Breast epithelium (tissue), 4 donors: ENCODE results near the gene COCH. TPM values are rescaled to one million over a fixed set of nuclear protein-coding genes. Genes with fewer than 3 reads are reported as not detected.
"Not testable (repeated sequence)": the region's sequence is repeated elsewhere in the genome, so short reads cannot be mapped to it uniquely, and the experiment has no call there.

ENCODE experiments used
- DNase-seq, 2 donors: peaks; one replicate each; pipeline ENCODE4 v3.0.0-alpha.2; 2019; ENCODE audit warnings: low spot score in 2 of 2
- H3K27ac ChIP-seq, 2 donors: fragments of 200-600 bp; sonication (generic) in 1 of 2; one replicate each; pipeline ENCODE4 v1.5.1; 2016 to 2019; ENCODE audit warnings: mild to moderate bottlenecking in 1 of 2
- H3K27me3 ChIP-seq, 2 donors: fragments of 200-600 bp; sonication (generic) in 1 of 2; one replicate each; pipeline versions ENCODE4 v1.5.1 to v1.6.0; 2017 to 2019; ENCODE audit warnings: control low read depth in 1 of 2, mild to moderate bottlenecking in 1 of 2
- H3K36me3 ChIP-seq: fragments of 200-600 bp; one replicate; pipeline ENCODE4 v1.5.1; 2019
- H3K4me1 ChIP-seq, 2 donors: fragments of 200-600 bp; sonication (generic); one replicate each; pipeline ENCODE4 v1.5.1; 2016 to 2019; ENCODE audit warnings: control low read depth in 1 of 2
- H3K4me3 ChIP-seq, 3 donors: fragments of 200-600 bp; sonication (generic); 1 replicate in 2 of 3; 2 replicates in 1 of 3; pipeline ENCODE4 v1.5.1; 2016 to 2019; ENCODE audit warnings: mild to moderate bottlenecking in 3 of 3, moderate library complexity in 2 of 3
- H3K9me3 ChIP-seq, 2 donors: fragments of 200-600 bp; sonication (generic) in 1 of 2; one replicate each; pipeline ENCODE4 v1.5.1; 2016 to 2019; ENCODE audit warnings: control low read depth in 1 of 2
- POLR2A ChIP-seq: fragments of 450-650 bp; IDR thresholded peaks from one replicate; pipeline ENCODE4 v1.6.1; 2016; ENCODE audit warnings: antibody characterized with exemption, mild to moderate bottlenecking, moderate library complexity
- POLR2AphosphoS5 ChIP-seq, 3 donors: sonication (generic); formaldehyde crosslinking; IDR thresholded peaks; one replicate each; pipeline ENCODE4 v1.6.1; 2017; ENCODE audit warnings: antibody characterized with exemption in 3 of 3
- intact Hi-C: fragments of 100-400 bp; cut with DNase I; formaldehyde crosslinking; loops from one replicate; pipeline ENCODE4 v1.15.1; 2023; ENCODE audit warnings: low total_unique reads
- total RNA-seq, 3 donors: library from RNA; depleted of rRNA; stranded (reverse); fragments of >200 nt; gene quantifications; one replicate each; pipeline ENCODE4 v1.1.0, GENCODE V29; 2016
- TF ChIP-seq, protein P1 (sequence below), 3 donors: fragments of 450-650 bp; IDR thresholded peaks; one replicate each; pipeline ENCODE4 v1.5.1; 2016 to 2017; ENCODE audit warnings: antibody characterized with exemption in 3 of 3, mild to moderate bottlenecking in 3 of 3, moderate library complexity in 3 of 3

COCH gene
- total RNA-seq, 3 donors from 2014 or later: 0.66 to 3.5 (median 1.6) TPM

DNA sequence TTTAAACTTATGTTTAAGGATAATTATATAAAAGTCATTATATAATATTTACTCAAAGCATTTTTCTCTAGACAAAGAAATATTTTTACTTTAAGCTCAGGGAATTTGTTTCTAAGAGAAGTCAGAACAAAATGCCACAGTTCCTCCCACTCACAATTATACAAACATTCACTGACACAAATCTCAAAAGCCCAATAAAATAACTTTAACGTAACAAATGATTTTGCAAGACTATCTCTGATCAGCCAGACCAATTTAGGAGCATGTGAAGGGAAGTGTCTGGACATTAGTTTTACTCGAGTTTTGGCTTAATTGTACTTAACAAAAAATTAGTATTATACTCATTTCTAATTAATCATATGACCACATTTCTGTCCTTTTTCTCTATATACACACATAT, 41.2 kb downstream of the COCH start:
- Histone ChIP-seq H3K36me3 (no peaks in the 10 kb centered on the region), H3K4me3 (no peak overlapping the region), H3K9me3 (no peaks in the 10 kb centered on the region), H3K27ac (no peak overlapping the region), H3K4me1 (no peaks in the 10 kb centered on the region), H3K27me3 (no peaks in the 10 kb centered on the region)
- intact Hi-C loops: no loop called here
- TF ChIP-seq, protein P1, sequence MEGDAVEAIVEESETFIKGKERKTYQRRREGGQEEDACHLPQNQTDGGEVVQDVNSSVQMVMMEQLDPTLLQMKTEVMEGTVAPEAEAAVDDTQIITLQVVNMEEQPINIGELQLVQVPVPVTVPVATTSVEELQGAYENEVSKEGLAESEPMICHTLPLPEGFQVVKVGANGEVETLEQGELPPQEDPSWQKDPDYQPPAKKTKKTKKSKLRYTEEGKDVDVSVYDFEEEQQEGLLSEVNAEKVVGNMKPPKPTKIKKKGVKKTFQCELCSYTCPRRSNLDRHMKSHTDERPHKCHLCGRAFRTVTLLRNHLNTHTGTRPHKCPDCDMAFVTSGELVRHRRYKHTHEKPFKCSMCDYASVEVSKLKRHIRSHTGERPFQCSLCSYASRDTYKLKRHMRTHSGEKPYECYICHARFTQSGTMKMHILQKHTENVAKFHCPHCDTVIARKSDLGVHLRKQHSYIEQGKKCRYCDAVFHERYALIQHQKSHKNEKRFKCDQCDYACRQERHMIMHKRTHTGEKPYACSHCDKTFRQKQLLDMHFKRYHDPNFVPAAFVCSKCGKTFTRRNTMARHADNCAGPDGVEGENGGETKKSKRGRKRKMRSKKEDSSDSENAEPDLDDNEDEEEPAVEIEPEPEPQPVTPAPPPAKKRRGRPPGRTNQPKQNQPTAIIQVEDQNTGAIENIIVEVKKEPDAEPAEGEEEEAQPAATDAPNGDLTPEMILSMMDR (IDR thresholded peaks at IDR 0.05): no peak
- no peak for TF ChIP-seq POLR2A
- TF ChIP-seq POLR2AphosphoS5 (IDR thresholded peaks at IDR 0.05): no peak
- DNase-seq: no peak

DNA sequence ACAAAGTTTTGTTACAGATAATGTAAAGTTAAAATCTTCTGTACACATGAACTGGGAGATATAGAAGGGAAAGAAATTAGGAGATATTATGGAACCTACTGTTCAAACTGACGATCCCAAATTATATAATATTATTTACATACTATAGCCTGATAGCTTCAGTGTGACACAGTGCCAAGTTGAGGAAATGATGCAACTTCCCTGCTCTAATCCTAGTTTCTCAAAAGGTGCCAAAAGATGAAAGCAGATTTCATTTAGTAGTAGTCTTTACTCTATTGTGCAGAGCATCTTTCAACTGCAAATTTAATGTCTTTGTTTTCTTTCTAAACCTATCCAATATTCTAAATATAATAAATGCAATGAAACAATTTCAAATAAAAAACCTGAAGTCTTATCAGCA, 46.9 kb downstream of the COCH start:
- Histone ChIP-seq H3K27me3 (no peaks in the 10 kb centered on the region), H3K27ac (no peak overlapping the region), H3K9me3 (no peaks in the 10 kb centered on the region), H3K4me3 (no peak overlapping the region), H3K36me3 (no peaks in the 10 kb centered on the region), H3K4me1 (no peaks in the 10 kb centered on the region)
- intact Hi-C loops: no loop called here
- no peak for DNase-seq
- TF ChIP-seq, protein P1 (IDR thresholded peaks at IDR 0.05): no peak
- TF ChIP-seq POLR2AphosphoS5 (IDR thresholded peaks at IDR 0.05) (no peak), POLR2A (no peak)

DNA sequence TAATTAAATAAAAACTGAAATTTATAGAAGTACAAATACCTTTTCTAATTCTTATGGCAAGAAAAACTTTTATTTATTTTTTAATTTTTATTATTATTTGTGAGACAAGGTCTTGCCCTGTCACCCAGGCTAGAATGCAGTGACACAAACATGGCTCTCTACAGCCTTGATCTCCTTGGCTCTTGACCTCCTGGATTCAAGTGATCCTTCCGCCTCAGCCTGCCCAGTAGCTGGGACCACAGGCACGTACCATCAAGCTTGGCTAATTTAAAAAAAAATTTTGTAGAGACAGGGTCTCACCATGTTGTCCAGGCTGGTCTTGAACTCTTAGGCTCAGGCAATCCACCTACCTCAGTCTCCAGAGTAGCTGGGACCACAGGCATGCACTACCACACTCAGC, 47.4 kb downstream of the COCH start:
- DNase-seq: no peak
- Histone ChIP-seq H3K27me3 (no peaks in the 10 kb centered on the region), H3K36me3 (no peaks in the 10 kb centered on the region), H3K27ac (no peak overlapping the region), H3K4me1 (no peaks in the 10 kb centered on the region), H3K9me3 (no peaks in the 10 kb centered on the region), H3K4me3 (no peak overlapping the region)
- intact Hi-C loops: no loop called here
- TF ChIP-seq POLR2A (no peak), POLR2AphosphoS5 (IDR thresholded peaks at IDR 0.05) (no peak)
- TF ChIP-seq, protein P1 (IDR thresholded peaks at IDR 0.05): no peak

DNA sequence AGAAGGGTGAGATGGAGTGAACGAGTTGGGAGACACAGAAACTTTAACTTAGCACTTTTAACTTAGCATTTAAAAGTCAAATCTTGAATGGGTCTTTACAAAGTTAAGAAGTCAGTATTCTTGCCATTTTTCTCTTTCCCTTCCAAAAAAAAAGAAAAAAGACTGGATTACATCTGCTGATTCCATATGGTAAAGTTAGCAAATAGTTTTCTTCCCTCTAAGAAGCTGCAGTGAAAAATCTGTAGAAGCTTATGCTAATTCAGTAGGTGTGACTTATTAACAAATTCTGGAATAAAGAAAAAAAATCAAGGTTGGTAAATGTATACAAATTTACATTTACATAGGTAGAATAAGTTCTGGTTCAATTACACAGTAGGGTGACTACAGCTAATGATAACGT, 50.9 kb downstream of the COCH start:
- no peaks in the 10 kb centered on the region for H3K4me1 ChIP-seq
- H3K27ac ChIP-seq: no peak overlapping the region
- no peak for DNase-seq
- no peaks in the 10 kb centered on the region for H3K9me3 ChIP-seq
- intact Hi-C loops: no loop called here
- H3K36me3 ChIP-seq: no peaks in the 10 kb centered on the region
- H3K27me3 ChIP-seq: no peaks in the 10 kb centered on the region
- TF ChIP-seq POLR2A: no peak
- no peak for TF ChIP-seq POLR2AphosphoS5 (IDR thresholded peaks at IDR 0.05)
- TF ChIP-seq, protein P1 (IDR thresholded peaks at IDR 0.05): no peak
- H3K4me3 ChIP-seq: no peak overlapping the region

DNA sequence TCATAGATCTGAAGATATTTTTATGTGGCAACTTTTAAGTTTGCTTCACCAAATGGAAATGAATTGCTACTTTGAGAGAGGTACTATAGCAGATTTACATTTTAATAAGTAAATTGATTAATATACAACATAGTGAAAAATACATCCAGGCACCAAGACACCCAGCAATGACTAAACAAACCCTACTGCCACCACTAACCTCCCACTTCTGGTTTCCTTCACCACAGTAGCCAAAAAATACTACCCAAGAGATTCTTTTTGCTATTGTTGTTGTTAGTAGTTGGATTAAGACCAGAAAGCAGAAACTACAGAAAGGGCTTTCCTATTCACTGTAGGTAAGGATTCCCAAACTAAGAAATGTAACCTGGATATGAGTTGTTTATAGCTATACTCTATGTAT, 54.1 kb downstream of the COCH start:
- H3K36me3 ChIP-seq: no peaks in the 10 kb centered on the region
- H3K4me3 ChIP-seq: no peak overlapping the region
- no peaks in the 10 kb centered on the region for H3K9me3 ChIP-seq
- no peak for DNase-seq
- no peaks in the 10 kb centered on the region for H3K27me3 ChIP-seq
- TF ChIP-seq POLR2AphosphoS5 (IDR thresholded peaks at IDR 0.05) (no peak), POLR2A (no peak)
- TF ChIP-seq, protein P1 (IDR thresholded peaks at IDR 0.05): no peak
- no peaks in the 10 kb centered on the region for H3K4me1 ChIP-seq
- intact Hi-C loops: no loop called here
- no peak overlapping the region for H3K27ac ChIP-seq

DNA sequence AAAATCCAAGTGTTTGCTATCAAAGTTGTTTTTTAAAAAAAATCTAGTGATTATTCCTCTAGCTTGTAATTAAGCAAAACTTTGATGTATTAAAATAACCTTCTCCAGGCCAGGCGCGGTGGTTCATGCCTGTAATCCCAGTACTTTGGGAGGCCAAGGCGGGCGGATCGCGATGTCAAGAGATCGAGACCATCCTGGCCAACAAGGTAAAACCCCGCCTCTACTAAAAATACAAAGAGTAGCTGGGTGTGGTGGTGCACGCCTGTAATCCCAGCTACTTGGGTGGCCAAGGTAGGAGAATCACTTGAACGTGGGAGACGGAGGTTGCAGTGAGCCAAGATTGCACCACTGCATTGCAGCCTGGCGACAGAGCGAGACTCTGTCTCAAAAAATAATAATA, 59.6 kb downstream of the COCH start:
- H3K36me3 ChIP-seq, H3K4me3 ChIP-seq, H3K9me3 ChIP-seq, H3K27ac ChIP-seq, intact Hi-C loops, H3K27me3 ChIP-seq, H3K4me1 ChIP-seq, DNase-seq: not testable (repeated sequence)
